ENCODE data around the gene FBN1.

FBN1 gene

DNA sequence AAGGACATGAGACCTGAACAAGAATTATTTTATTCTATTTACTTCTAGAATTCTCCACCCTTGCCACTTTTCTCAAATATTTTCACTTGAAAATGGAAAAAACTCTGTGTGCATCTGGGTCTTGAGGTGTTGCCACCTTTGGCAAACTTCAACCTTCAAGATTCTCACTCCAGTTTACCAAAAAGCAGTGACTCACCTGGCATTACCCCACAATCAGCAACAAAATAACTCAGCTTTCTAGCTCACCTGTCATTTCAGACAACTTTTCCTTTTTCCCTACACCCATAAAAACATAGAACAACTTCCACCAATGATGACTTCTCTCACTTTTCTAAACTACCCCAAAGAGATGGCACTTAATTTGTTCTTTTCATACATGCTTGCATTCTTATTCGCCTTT, 198.5 kb downstream of the FBN1 start:
- no peak for DNase-seq
- TF ChIP-seq, protein P1, sequence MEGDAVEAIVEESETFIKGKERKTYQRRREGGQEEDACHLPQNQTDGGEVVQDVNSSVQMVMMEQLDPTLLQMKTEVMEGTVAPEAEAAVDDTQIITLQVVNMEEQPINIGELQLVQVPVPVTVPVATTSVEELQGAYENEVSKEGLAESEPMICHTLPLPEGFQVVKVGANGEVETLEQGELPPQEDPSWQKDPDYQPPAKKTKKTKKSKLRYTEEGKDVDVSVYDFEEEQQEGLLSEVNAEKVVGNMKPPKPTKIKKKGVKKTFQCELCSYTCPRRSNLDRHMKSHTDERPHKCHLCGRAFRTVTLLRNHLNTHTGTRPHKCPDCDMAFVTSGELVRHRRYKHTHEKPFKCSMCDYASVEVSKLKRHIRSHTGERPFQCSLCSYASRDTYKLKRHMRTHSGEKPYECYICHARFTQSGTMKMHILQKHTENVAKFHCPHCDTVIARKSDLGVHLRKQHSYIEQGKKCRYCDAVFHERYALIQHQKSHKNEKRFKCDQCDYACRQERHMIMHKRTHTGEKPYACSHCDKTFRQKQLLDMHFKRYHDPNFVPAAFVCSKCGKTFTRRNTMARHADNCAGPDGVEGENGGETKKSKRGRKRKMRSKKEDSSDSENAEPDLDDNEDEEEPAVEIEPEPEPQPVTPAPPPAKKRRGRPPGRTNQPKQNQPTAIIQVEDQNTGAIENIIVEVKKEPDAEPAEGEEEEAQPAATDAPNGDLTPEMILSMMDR (IDR thresholded peaks at IDR 0.05; ENCODE audit: low read depth, low read length): no peak

DNA sequence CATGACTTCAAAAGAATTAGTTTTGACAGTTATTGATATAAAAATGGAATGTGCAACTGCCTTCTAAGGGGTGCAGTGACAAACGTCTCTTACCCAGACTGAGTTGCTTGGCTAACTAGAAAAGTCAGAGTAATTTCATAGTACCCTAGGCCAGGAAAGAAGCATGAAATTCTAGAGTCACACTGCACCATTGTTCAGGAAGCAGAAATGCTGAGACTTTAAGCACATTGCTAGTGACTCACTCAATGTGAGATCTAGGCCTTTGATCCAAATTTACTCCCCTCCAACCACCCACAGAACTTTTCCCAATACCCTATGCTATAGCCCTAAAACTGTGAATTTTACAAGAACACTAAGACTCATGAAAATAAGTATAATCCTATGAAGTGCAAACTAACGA, 203.5 kb downstream of the FBN1 start:
- Histone ChIP-seq H3K4me3 (ENCODE audit: low read depth, low read length) (no peak overlapping the region), H3K36me3 (no peaks in the 10 kb centered on the region), H3K9me3 (ENCODE audit: severe bottlenecking) (no peaks in the 10 kb centered on the region), H3K27me3 (ENCODE audit: insufficient read depth, low read depth, severe bottlenecking) (no peaks in the 10 kb centered on the region), H3K27ac (no peak overlapping the region)
- TF ChIP-seq, protein P1 (IDR thresholded peaks at IDR 0.05; ENCODE audit: low read depth, low read length): no peak
- no peak for DNase-seq

More for the DNA sequence above, 198.5 kb downstream of the FBN1 start:
- Histone ChIP-seq H3K4me3 (ENCODE audit: low read depth, low read length) (no peak overlapping the region), H3K27me3 (ENCODE audit: insufficient read depth, low read depth, severe bottlenecking) (no peaks in the 10 kb centered on the region), H3K36me3 (no peaks in the 10 kb centered on the region), H3K27ac (no peak overlapping the region), H3K9me3 (ENCODE audit: severe bottlenecking) (no peaks in the 10 kb centered on the region)

DNA sequence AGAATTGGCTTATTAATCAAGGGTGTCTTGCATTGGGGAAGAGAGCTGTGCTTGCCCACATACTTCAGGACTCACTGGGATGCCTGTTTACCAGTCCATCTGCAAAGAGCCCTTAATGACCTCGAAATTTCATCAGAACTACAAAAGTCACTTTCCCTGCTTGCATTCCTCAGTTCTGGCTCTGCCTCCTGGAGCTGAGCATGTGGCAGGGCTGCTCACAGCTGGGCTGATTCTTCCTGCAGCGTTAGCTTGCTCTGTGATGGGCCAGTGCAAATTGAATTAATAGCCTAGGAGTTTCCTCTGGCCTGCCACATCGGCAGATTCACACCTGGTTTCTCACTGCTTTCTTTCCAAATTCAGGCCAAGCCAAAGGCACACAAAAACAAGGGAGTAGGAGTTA, 205.4 kb downstream of the FBN1 start:
- TF ChIP-seq, protein P1 (IDR thresholded peaks at IDR 0.05; ENCODE audit: low read depth, low read length): no peak
- Histone ChIP-seq H3K4me3 (ENCODE audit: low read depth, low read length) (no peak overlapping the region), H3K27me3 (ENCODE audit: insufficient read depth, low read depth, severe bottlenecking) (no peaks in the 10 kb centered on the region), H3K27ac (no peak overlapping the region), H3K9me3 (ENCODE audit: severe bottlenecking) (no peaks in the 10 kb centered on the region), H3K36me3 (no peaks in the 10 kb centered on the region)
- DNase-seq: no peak

DNA sequence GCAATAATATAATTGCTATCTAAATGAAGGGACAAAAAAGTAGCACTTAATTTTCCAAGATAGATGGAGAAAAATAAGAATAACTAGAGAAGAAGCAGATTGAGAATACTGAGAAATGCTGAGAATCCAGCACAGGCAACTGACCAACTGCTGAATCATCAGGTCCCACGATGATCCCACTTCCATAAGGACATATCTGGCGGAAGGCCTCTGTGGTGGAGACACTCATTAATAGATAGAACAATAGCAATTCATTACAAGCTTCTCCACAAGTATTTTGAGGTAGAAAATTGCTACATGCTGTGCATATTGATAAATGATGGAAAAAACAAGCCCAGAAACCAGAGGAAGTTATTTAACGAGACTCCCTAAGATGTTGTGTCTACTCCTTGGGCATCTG, 208.3 kb downstream of the FBN1 start:
- Histone ChIP-seq H3K9me3 (ENCODE audit: severe bottlenecking) (no peaks in the 10 kb centered on the region), H3K36me3 (no peaks in the 10 kb centered on the region), H3K27ac (no peak overlapping the region), H3K4me3 (ENCODE audit: low read depth, low read length) (no peak overlapping the region), H3K27me3 (ENCODE audit: insufficient read depth, low read depth, severe bottlenecking) (no peaks in the 10 kb centered on the region)
- no peak for DNase-seq
- TF ChIP-seq, protein P1 (IDR thresholded peaks at IDR 0.05; ENCODE audit: low read depth, low read length): no peak

DNA sequence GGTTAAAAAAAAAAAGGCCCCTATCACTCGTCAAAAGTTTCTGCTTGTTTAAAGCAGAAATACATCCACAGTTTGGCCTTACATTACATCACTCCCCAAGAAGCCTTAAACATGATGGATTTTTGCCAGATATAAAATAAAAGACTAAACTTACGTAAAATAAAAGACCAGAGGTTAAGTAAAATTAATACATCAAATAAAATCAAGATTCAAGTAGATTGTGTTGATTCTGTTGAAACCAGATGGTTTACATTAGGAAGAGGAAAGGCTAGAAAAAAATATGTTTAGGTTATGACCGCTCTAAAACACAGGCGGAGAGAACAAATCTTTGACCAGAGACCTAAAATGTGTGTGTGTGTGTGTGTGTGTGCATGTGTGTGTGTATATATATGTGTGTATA, 210.2 kb downstream of the FBN1 start:
- no peak for DNase-seq
- Histone ChIP-seq H3K27me3 (ENCODE audit: insufficient read depth, low read depth, severe bottlenecking) (no peaks in the 10 kb centered on the region), H3K36me3 (no peaks in the 10 kb centered on the region), H3K9me3 (ENCODE audit: severe bottlenecking) (no peaks in the 10 kb centered on the region), H3K27ac (no peak overlapping the region), H3K4me3 (ENCODE audit: low read depth, low read length) (no peak overlapping the region)
- TF ChIP-seq, protein P1 (IDR thresholded peaks at IDR 0.05; ENCODE audit: low read depth, low read length): no peak

DNA sequence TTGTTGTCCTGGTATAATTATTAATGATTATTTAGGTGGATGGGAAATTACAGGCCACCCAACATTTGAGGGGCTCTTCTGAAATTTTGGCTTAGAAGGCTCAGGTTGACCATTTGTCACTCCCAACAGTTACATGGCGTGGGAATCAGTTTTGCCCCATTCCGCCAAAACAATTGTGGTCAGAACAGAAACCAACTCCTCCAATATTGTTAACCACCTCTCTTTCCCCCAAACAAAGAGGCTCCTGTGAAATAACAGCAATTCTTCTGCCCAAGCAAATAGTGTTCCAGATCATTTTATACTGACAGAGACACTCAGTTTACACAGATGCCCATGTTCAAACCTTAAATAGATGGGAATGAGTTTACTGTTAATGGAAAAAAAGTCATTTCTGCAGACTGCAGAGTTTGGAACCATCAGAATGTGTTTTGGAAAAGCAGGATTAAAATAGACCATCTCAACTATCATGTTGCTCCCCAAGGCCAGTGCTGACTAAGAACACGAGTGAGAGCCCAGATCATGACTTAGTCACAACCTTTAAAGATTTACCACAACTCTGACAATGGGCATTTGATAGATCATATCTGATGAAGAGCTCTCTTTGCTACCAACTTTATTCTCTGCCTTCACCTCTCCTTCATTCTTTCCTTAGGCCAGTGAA, 212.2 kb downstream of the FBN1 start:
- no peaks in the 10 kb centered on the region for H3K9me3 ChIP-seq (ENCODE audit: severe bottlenecking)
- no peaks in the 10 kb centered on the region for H3K27me3 ChIP-seq (ENCODE audit: insufficient read depth, low read depth, severe bottlenecking)
- H3K4me3 ChIP-seq (ENCODE audit: low read depth, low read length): no peak overlapping the region
- TF ChIP-seq, protein P1 (IDR thresholded peaks at IDR 0.05; ENCODE audit: low read depth, low read length): no peak
- no peaks in the 10 kb centered on the region for H3K36me3 ChIP-seq
- no peak for DNase-seq
- no peak overlapping the region for H3K27ac ChIP-seq
